Activated CD8-positive, alpha-beta T cell treated with anti-CD3 and anti-CD28 coated beads for 36 hours (primary cell): ENCODE measurements around the gene WHRN. TPM values are rescaled to one million over a fixed set of nuclear protein-coding genes. Genes with fewer than 3 reads are reported as not detected.

Experiments used
- ATAC-seq: fragments of 200-7000 bp; cut with Tn5 transposase; one replicate; pipeline ENCODE4 v1.10.0; 2021; ENCODE audit warnings: mild to moderate bottlenecking, moderate library complexity
- CTCF ChIA-PET: fragments of 350-600 bp; sonication (Branson Sonifier 250); formaldehyde crosslinking; loops from one replicate; lab custom pipeline; 2021; ENCODE audit warnings: antibody characterized with exemption; lab: Charles Lee
- POLR2A ChIA-PET: fragments of 350-600 bp; sonication (Branson Sonifier 250); formaldehyde crosslinking; loops from one replicate; lab custom pipeline; 2021; ENCODE audit warnings: antibody characterized with exemption; lab: Charles Lee
- DNase-seq: peaks from one replicate; pipeline ENCODE4 v3.0.0-alpha.2; 2020
- H3K27ac Mint-ChIP-seq: one replicate; pipeline ENCODE4 v1.8.0; 2021; ENCODE audit warnings: mild to moderate bottlenecking, mixed read lengths
- H3K27me3 Mint-ChIP-seq: one replicate; pipeline ENCODE4 v1.8.0; 2021; ENCODE audit warnings: mixed read lengths
- H3K36me3 Mint-ChIP-seq: one replicate; pipeline ENCODE4 v1.8.0; 2021; ENCODE audit warnings: low read depth, mixed read lengths
- H3K4me1 Mint-ChIP-seq: one replicate; pipeline ENCODE4 v1.8.0; 2021; ENCODE audit warnings: low read depth, mixed read lengths
- H3K4me3 Mint-ChIP-seq: one replicate; pipeline ENCODE4 v1.8.0; 2021; ENCODE audit warnings: mild to moderate bottlenecking, moderate library complexity, mixed read lengths
- H3K9me3 Mint-ChIP-seq: one replicate; pipeline ENCODE4 v1.8.0; 2021; ENCODE audit warnings: mixed read lengths
- intact Hi-C: fragments of 100-400 bp; cut with micrococcal nuclease; formaldehyde crosslinking; loops from one replicate; pipeline ENCODE4 v1.10.0; 2022
- total RNA-seq, 2 experiments: library from RNA; stranded (reverse); gene quantifications; one replicate each; pipeline ENCODE4 v1.2.3, GENCODE V29; 2021
- TF ChIP-seq, protein P1 (sequence below): fragments of 200-600 bp; IDR thresholded peaks from one replicate; pipeline ENCODE4 v1.8.0; 2022; ENCODE audit warnings: antibody characterized with exemption, mild to moderate bottlenecking

The WHRN gene
- total RNA-seq, 2 experiments from 2014 or later = 12.6 to 14.9 TPM

DNA sequence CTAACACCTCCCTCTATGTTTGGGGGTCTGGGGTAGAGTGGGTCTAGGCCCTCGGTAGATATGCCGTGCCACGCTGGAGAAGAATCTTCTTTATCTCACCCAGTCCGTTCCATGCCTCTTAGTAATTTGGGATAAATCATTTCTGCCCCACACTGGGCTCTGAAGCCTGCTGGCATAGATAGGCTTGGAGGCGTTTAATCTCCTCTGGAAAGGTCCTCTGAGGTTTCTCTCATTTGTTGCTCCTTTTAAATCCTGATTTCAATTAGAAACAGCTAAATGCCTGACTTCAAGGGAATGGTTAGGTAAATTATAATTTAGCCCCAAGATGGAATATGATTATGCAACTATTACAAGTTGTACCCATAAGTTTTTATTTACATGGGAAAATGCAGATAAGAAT is 59.7 kb downstream of the WHRN start:
- Mint-ChIP-seq H3K4me1 (no peaks in the 10 kb centered on the region), H3K4me3 (no peak overlapping the region)

DNA sequence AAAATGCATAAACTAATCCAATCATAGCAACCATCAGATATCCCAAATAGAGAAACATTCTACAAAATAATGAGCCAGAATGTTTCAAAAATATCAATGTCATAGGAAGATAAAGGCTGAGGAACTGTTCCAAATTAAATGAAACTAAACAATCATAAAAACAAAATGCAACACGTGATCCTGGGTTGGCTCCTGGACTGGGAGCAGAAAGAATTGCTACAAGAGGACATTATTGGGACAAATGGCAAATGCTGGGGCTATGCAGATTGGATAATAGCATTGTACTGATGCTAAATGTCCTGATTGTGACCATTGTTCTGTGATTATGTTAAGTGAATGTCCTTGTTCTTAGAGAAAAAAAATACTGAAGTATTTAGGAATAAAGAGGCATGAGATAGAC is 63.3 kb downstream of the WHRN start:
- H3K27me3 Mint-ChIP-seq = no peaks in the 10 kb centered on the region
- TF ChIP-seq, protein P1, sequence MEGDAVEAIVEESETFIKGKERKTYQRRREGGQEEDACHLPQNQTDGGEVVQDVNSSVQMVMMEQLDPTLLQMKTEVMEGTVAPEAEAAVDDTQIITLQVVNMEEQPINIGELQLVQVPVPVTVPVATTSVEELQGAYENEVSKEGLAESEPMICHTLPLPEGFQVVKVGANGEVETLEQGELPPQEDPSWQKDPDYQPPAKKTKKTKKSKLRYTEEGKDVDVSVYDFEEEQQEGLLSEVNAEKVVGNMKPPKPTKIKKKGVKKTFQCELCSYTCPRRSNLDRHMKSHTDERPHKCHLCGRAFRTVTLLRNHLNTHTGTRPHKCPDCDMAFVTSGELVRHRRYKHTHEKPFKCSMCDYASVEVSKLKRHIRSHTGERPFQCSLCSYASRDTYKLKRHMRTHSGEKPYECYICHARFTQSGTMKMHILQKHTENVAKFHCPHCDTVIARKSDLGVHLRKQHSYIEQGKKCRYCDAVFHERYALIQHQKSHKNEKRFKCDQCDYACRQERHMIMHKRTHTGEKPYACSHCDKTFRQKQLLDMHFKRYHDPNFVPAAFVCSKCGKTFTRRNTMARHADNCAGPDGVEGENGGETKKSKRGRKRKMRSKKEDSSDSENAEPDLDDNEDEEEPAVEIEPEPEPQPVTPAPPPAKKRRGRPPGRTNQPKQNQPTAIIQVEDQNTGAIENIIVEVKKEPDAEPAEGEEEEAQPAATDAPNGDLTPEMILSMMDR = no peak
- no peaks in the 10 kb centered on the region for H3K36me3 Mint-ChIP-seq
- intact Hi-C loops = no loop called here
- ATAC-seq (no peak), DNase-seq (no peak)
- no peaks in the 10 kb centered on the region for H3K4me1 Mint-ChIP-seq
- CTCF ChIA-PET = interaction anchor here (1.2 kb wide), 1 partner anchor 37 kb away, joined by 4 read pairs; no protein-coding TSS in a partner anchor
- no peaks in the 10 kb centered on the region for H3K9me3 Mint-ChIP-seq
- no peak overlapping the region for H3K27ac Mint-ChIP-seq
- POLR2A ChIA-PET = no interaction called here
- no peak overlapping the region for H3K4me3 Mint-ChIP-seq

More for the DNA sequence above, 59.7 kb downstream of the WHRN start:
- Mint-ChIP-seq H3K9me3 (no peaks in the 10 kb centered on the region), H3K27me3 (no peaks in the 10 kb centered on the region), H3K27ac (no peak overlapping the region), H3K36me3 (no peaks in the 10 kb centered on the region)
- no peak for ATAC-seq
- POLR2A ChIA-PET = no interaction called here
- intact Hi-C loops = no loop called here
- TF ChIP-seq, protein P1 = no peak
- CTCF ChIA-PET = interaction anchor here (1.3 kb wide), 1 partner anchor 209 kb away, joined by 4 read pairs; no protein-coding TSS in a partner anchor
- no peak for DNase-seq

DNA sequence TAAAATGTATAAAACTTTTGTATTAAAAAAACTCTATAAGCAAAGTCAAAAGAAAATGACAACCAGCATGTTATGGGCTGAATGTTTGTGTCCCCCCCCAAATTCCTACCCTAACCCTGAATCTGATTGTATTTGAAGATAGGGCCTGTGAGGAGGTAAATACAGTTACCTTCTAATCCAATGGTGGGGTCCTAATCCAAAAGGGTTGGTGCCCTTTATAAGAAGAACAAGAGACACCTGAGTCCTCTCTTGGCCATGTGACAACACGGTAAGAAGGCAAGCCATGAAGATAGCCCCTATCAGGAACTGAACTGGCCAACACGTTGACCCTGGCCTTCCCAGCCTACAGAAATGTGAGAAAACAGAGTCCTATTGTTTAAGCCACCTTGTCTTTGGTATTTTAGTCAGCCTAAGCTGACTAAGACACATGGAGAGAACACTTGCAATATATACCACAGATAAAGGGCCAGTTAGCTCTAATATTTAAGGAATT is 67.8 kb downstream of the WHRN start:
- Mint-ChIP-seq H3K9me3 (no peaks in the 10 kb centered on the region), H3K36me3 (no peaks in the 10 kb centered on the region), H3K27ac (no peak overlapping the region), H3K27me3 (no peaks in the 10 kb centered on the region), H3K4me3 (no peak overlapping the region), H3K4me1 (peaks cover 4% of the 10 kb centered on the region)
- POLR2A ChIA-PET = no interaction called here
- ATAC-seq (no peak), DNase-seq (no peak)
- CTCF ChIA-PET = interaction anchor here (1.8 to 2.4 kb wide), 2 partner anchors 50 to 216 kb away, joined by 4 to 13 read pairs; no protein-coding TSS in a partner anchor
- TF ChIP-seq, protein P1 = no peak
- intact Hi-C loops = no loop called here

DNA sequence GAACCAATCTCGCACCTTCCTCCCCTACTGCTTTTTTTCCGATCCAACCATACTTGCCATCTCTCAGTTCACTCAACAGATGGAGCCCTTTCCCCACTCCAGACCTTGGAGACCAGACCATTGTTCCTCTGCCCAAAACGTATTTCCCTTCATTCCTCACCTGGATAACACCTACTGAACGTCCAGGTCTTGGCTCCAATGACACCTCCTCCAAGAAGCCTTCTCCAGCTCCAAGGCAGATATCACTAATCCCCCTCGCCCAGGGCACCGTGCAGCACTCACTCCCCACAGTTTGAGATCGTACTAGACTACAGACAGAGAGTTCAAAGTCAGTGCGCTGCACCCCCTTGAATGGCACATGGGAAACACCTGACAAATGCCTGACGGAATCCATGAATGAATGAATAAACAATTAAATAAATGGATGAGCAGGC is 70.4 kb downstream of the WHRN start:
- Mint-ChIP-seq H3K9me3 (no peaks in the 10 kb centered on the region), H3K27ac (no peak overlapping the region), H3K36me3 (no peaks in the 10 kb centered on the region), H3K4me1 (peaks cover 4% of the 10 kb centered on the region), H3K27me3 (no peaks in the 10 kb centered on the region), H3K4me3 (no peak overlapping the region)
- intact Hi-C loops = no loop called here
- ATAC-seq (peak; percentile 55), DNase-seq (no peak)
- POLR2A ChIA-PET = interaction anchor here (1.2 kb wide), 1 partner anchor 50 kb away, joined by 4 read pairs; no protein-coding TSS in a partner anchor
- CTCF ChIA-PET = interaction anchor here (0.7 to 3.9 kb wide), 13 partner anchors 9 to 222 kb away, joined by 3 to 20 read pairs (median 3); no protein-coding TSS in a partner anchor
- TF ChIP-seq, protein P1 = no peak

DNA sequence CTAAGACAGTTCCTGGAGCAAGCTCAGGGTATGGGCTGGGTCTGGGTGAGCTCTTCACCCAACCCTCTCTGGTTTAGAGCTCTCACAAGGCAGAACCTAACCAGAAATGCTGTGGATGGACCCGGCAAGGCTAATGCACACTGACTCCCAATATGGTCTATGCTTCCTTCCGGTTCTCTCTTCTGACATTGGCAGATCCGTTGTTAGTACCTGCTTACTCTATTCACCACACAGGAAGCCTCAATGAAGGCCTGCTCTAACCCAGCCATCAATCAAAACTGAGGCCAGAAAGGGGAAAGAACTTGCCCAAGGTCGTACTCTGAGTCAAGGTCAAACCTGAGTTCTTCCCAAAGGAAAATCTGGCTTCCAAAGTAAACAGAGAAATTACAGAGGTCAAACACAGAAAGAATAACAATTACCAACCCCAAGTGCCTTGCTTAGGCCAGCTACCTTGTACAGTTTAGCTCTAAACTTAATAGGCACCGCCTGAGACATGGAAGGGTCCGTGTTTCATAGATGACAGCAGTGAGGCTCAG is 71.5 kb downstream of the WHRN start:
- TF ChIP-seq, protein P1 = no peak
- H3K9me3 Mint-ChIP-seq = no peaks in the 10 kb centered on the region
- H3K27ac Mint-ChIP-seq = no peak overlapping the region
- POLR2A ChIA-PET = no interaction called here
- H3K4me1 Mint-ChIP-seq = peaks cover 4% of the 10 kb centered on the region
- H3K36me3 Mint-ChIP-seq = no peaks in the 10 kb centered on the region
- no peak overlapping the region for H3K4me3 Mint-ChIP-seq
- H3K27me3 Mint-ChIP-seq = no peaks in the 10 kb centered on the region
- DNase-seq (no peak), ATAC-seq (peak; percentile 80)
- CTCF ChIA-PET = interaction anchor here (0.9 to 3.9 kb wide), 5 partner anchors 28 to 228 kb away, joined by 3 to 20 read pairs (median 12); no protein-coding TSS in a partner anchor
- intact Hi-C loops = no loop called here
